K562 (cell line): ENCODE data around the gene AVPI1. TPM values are rescaled to one million over a fixed set of nuclear protein-coding genes. Genes with fewer than 3 reads are reported as not detected.

Experiments used
- ADNP ChIP-seq: fragments of 200-800 bp; sonication (Bioruptor generic); IDR thresholded peaks from 2 replicates; pipeline ENCODE4 v1.6.1; 2016; ENCODE audit warnings: missing genetic modification characterization, missing compliant biosample characterization
- CHD1 ChIP-seq: fragments of 200-600 bp; sonication (generic); IDR thresholded peaks from one replicate; pipeline ENCODE4 v1.6.1; 2012; ENCODE audit warnings: mild to moderate bottlenecking, moderate library complexity, low read length, inconsistent platforms
- ELF1 ChIP-seq: fragments of 200-800 bp; sonication (Bioruptor generic); IDR thresholded peaks from 2 replicates; pipeline ENCODE4 v1.6.1; 2016; ENCODE audit warnings: missing genetic modification characterization, missing compliant biosample characterization
- FOS ChIP-seq: IDR thresholded peaks from 3 replicates; pipeline ENCODE4 v1.6.1; 2011; ENCODE audit not compliant: insufficient read length; ENCODE audit errors: extremely low read depth
- FOXP1 ChIP-seq: sonication (generic); formaldehyde crosslinking; IDR thresholded peaks from 2 replicates; pipeline ENCODE4 v1.8.0; 2022; ENCODE audit warnings: mild to moderate bottlenecking, missing genetic modification reagents
- GABPB1 ChIP-seq: sonication (generic); formaldehyde crosslinking; IDR thresholded peaks from 2 replicates; pipeline ENCODE4 v1.8.0; 2022; ENCODE audit warnings: mild to moderate bottlenecking, missing genetic modification reagents
- HDGF ChIP-seq: fragments of 450-650 bp; IDR thresholded peaks from 2 replicates; pipeline ENCODE4 v1.6.1; 2016
- HEY1 ChIP-seq: fragments of 250-450 bp; sonication (Bioruptor Pico); IDR thresholded peaks from 2 replicates; pipeline ENCODE4 v1.5.0; 2020; ENCODE audit warnings: mild to moderate bottlenecking, moderate library complexity, borderline replicate concordance
- KAT8 ChIP-seq: fragments of 450-650 bp; IDR thresholded peaks from 2 replicates; pipeline ENCODE4 v1.6.1; 2016; ENCODE audit warnings: low read depth, mild to moderate bottlenecking
- KLF16 ChIP-seq: IDR thresholded peaks from 2 replicates; pipeline ENCODE4 v1.6.1; 2016; ENCODE audit warnings: antibody characterized with exemption
- NFXL1 ChIP-seq: fragments of 450-650 bp; formaldehyde crosslinking; IDR thresholded peaks from 2 replicates; pipeline ENCODE4 v1.4.0; 2021; ENCODE audit warnings: mild to moderate bottlenecking
- PRPF4 ChIP-seq: fragments of 200-400 bp; formaldehyde crosslinking; IDR thresholded peaks from one replicate; pipeline ENCODE4 v1.6.1; 2017; ENCODE audit warnings: low read length, low read depth, mild to moderate bottlenecking; ENCODE audit not compliant: insufficient read depth, poor library complexity, severe bottlenecking
- SOX6 ChIP-seq: fragments of 450-650 bp; IDR thresholded peaks from 2 replicates; pipeline ENCODE4 v1.6.1; 2014; ENCODE audit warnings: mild to moderate bottlenecking
- SRSF1 ChIP-seq: fragments of 200-400 bp; formaldehyde crosslinking; IDR thresholded peaks from 2 replicates; pipeline ENCODE4 v1.6.1; 2017; ENCODE audit warnings: mild to moderate bottlenecking, low read depth, low read length, moderate library complexity
- TCF7L2 ChIP-seq: fragments of 150-350 bp; IDR thresholded peaks from 2 replicates; pipeline ENCODE4 v1.6.1; 2016; ENCODE audit warnings: low read depth, mild to moderate bottlenecking, low read length, moderate library complexity
- TEAD1 ChIP-seq, 2 experiments: fragments of 450-650 bp in 1 of 2; sonication (generic) in 1 of 2; formaldehyde crosslinking; IDR thresholded peaks; 2 replicates each; pipeline versions ENCODE4 v1.4.0 to v1.8.0; 2020 to 2022; ENCODE audit warnings: mild to moderate bottlenecking in 2 of 2, missing genetic modification reagents in 1 of 2
- TGIF2 ChIP-seq: sonication (generic); formaldehyde crosslinking; IDR thresholded peaks from 2 replicates; pipeline ENCODE4 v1.8.1; 2022; ENCODE audit warnings: mild to moderate bottlenecking, missing genetic modification reagents, moderate library complexity
- U2AF1 ChIP-seq: fragments of 200-400 bp; formaldehyde crosslinking; optimal IDR thresholded peaks from 2 replicates; pipeline ENCODE3; 2017; ENCODE audit warnings: mild to moderate bottlenecking, low read depth, low read length, moderate library complexity
- ZBTB7A ChIP-seq: IDR thresholded peaks from 2 replicates; pipeline ENCODE4 v1.6.1; 2011; ENCODE audit warnings: low read depth, mild to moderate bottlenecking, low read length, moderate library complexity, borderline replicate concordance; ENCODE audit not compliant: control insufficient read depth
- ZNF134 ChIP-seq: fragments of 250-450 bp; sonication (Bioruptor Pico); conservative IDR thresholded peaks from 2 replicates; pipeline ENCODE4 v1.4.0; 2020
- ZNF239 ChIP-seq: fragments of 250-450 bp; sonication (Bioruptor Pico); IDR thresholded peaks from 2 replicates; pipeline ENCODE4 v1.4.0; 2020; ENCODE audit warnings: mild to moderate bottlenecking
- ZNF253 ChIP-seq: fragments of 250-450 bp; sonication (Bioruptor Pico); conservative IDR thresholded peaks from 2 replicates; pipeline ENCODE4 v1.6.1; 2021; ENCODE audit warnings: mild to moderate bottlenecking
- ZNF347 ChIP-seq: fragments of 450-650 bp; formaldehyde crosslinking; IDR thresholded peaks from 2 replicates; pipeline ENCODE4 v1.4.0; 2020; ENCODE audit warnings: low read depth, mild to moderate bottlenecking, moderate library complexity
- ZNF408 ChIP-seq: fragments of 250-450 bp; sonication (Bioruptor Pico); IDR thresholded peaks from 2 replicates; pipeline ENCODE4 v1.4.0; 2020; ENCODE audit warnings: low read depth, mild to moderate bottlenecking, moderate library complexity
- ZSCAN32 ChIP-seq: fragments of 450-650 bp; formaldehyde crosslinking; IDR thresholded peaks from 2 replicates; pipeline ENCODE4 v1.4.0; 2020; ENCODE audit warnings: mild to moderate bottlenecking, moderate library complexity
- polyA plus RNA-seq, 8 experiments: library from polyadenylated mRNA; depleted of rRNA in 4 of 8; stranded (reverse) in 5 of 8; unstranded in 3 of 8; fragments of >200 nt; fragmentation: Nextera tagmentation in 2 of 8; fragmentation: Illumina TruSeq in 1 of 8; extraction: Ambion mirVana in 2 of 8; extraction: Trizol in 1 of 8; gene quantifications; 2 replicates each; pipeline versions ENCODE4 v1.2.1 to v1.2.3, GENCODE V29; 2011 to 2014; ENCODE audit warnings: inconsistent platforms in 1 of 8, missing spikeins in 1 of 8
- total RNA-seq, 7 experiments: library from RNA; depleted of rRNA in 6 of 7; stranded (reverse); fragments of >200 nt in 6 of 7; fragmentation: Illumina TruSeq in 2 of 7; extraction: Trizol in 2 of 7; gene quantifications; 2 replicates each; pipeline versions ENCODE4 v1.2.1 to v1.2.3, GENCODE V29; 2011 to 2021; ENCODE audit warnings: low replicate concordance in 1 of 7
- TF ChIP-seq, protein P1 (sequence below): sonication (generic); formaldehyde crosslinking; IDR thresholded peaks from 2 replicates; pipeline ENCODE4 v1.8.0; 2022; ENCODE audit warnings: missing genetic modification reagents, mild to moderate bottlenecking, borderline replicate concordance
- TF ChIP-seq, protein P2 (sequence below), 3 experiments: IDR thresholded peaks in 2 of 3; conservative IDR thresholded peaks in 1 of 3; 2 replicates each; pipeline ENCODE4 v1.5.1; 2011 to 2012; ENCODE audit warnings: low read length in 3 of 3, mild to moderate bottlenecking in 3 of 3, control low read depth in 2 of 3, improper control_type of control experiment in 1 of 3, inconsistent platforms in 1 of 3, low read depth in 1 of 3, mixed read lengths in 1 of 3, moderate library complexity in 1 of 3; ENCODE audit not compliant: insufficient read depth in 2 of 3
- TF ChIP-seq, protein P3 (sequence below), 2 experiments: fragments of 200-800 bp in 1 of 2; sonication (Bioruptor generic) in 1 of 2; sonication (generic) in 1 of 2; formaldehyde crosslinking in 1 of 2; IDR thresholded peaks in 1 of 2; conservative IDR thresholded peaks in 1 of 2; 2 replicates each; pipeline versions ENCODE4 v1.5.0 to v1.6.1; 2016 to 2020; ENCODE audit warnings: missing compliant biosample characterization in 1 of 2, missing genetic modification characterization in 1 of 2, missing genetic modification reagents in 1 of 2

Gene AVPI1
- total and polyA plus RNA-seq, 9 of the 15 experiments (the other 6 are each of a cell fraction or from before 2014, with no cell fraction given), result 0.90 to 10.4 (median 7.4) TPM

DNA sequence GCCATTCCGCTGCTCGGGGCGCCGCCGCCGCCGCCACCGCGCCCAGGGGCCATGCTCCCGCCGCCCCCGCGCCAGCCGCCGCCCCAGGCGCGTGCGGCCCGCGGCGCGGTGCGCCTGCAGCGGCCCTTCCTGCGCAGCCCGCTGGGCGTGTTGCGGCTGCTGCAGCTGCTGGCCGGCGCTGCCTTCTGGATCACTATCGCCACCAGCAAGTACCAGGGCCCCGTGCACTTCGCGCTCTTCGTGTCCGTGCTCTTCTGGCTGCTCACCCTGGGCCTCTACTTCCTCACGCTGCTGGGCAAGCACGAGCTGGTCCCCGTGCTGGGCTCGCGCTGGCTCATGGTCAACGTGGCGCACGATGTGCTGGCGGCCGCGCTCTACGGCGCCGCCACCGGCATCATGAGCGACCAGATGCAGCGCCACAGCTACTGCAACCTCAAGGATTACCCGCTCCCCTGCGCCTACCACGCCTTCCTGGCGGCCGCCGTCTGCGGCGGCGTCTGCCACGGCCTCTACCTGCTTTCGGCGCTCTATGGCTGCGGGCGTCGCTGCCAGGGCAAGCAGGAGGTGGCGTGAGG is 26.9 kb upstream of the AVPI1 start (continued):
- no peak for TF ChIP-seq ZBTB7A
- TF ChIP-seq U2AF1, result no peak
- TF ChIP-seq SOX6, result no peak
- TF ChIP-seq KAT8, result no peak
- TF ChIP-seq ZNF347 (CRISPR knock-in tag), result no peak
- no peak for TF ChIP-seq HEY1
- no peak for TF ChIP-seq TGIF2
- no peak for TF ChIP-seq NFXL1 (CRISPR knock-in tag)
- no peak for TF ChIP-seq PRPF4
- no peak for TF ChIP-seq GABPB1 (CRISPR knock-in tag)
- peak; percentile 85 for TF ChIP-seq CHD1
- no peak for TF ChIP-seq SRSF1
- TF ChIP-seq FOS, result no peak
- no peak for TF ChIP-seq ZNF239
- no peak for TF ChIP-seq HDGF
- no peak for TF ChIP-seq ZNF408 (CRISPR knock-in tag)
- TF ChIP-seq, protein P1, sequence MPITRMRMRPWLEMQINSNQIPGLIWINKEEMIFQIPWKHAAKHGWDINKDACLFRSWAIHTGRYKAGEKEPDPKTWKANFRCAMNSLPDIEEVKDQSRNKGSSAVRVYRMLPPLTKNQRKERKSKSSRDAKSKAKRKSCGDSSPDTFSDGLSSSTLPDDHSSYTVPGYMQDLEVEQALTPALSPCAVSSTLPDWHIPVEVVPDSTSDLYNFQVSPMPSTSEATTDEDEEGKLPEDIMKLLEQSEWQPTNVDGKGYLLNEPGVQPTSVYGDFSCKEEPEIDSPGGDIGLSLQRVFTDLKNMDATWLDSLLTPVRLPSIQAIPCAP (CRISPR knock-in tag), result no peak
- TF ChIP-seq, protein P2, sequence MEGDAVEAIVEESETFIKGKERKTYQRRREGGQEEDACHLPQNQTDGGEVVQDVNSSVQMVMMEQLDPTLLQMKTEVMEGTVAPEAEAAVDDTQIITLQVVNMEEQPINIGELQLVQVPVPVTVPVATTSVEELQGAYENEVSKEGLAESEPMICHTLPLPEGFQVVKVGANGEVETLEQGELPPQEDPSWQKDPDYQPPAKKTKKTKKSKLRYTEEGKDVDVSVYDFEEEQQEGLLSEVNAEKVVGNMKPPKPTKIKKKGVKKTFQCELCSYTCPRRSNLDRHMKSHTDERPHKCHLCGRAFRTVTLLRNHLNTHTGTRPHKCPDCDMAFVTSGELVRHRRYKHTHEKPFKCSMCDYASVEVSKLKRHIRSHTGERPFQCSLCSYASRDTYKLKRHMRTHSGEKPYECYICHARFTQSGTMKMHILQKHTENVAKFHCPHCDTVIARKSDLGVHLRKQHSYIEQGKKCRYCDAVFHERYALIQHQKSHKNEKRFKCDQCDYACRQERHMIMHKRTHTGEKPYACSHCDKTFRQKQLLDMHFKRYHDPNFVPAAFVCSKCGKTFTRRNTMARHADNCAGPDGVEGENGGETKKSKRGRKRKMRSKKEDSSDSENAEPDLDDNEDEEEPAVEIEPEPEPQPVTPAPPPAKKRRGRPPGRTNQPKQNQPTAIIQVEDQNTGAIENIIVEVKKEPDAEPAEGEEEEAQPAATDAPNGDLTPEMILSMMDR (IDR thresholded peaks at IDR 0.05 in 2 of 3, conservative IDR thresholded peaks at IDR 0.05 in 1 of 3; ENCODE audit: insufficient read depth in 2 of 3, low read depth in 1 of 3, low read length in 3 of 3), result peak in 2 of 3 experiments; percentile 17 to 19; a peak in 1 of 6 replicates
- TF ChIP-seq, protein P3, sequence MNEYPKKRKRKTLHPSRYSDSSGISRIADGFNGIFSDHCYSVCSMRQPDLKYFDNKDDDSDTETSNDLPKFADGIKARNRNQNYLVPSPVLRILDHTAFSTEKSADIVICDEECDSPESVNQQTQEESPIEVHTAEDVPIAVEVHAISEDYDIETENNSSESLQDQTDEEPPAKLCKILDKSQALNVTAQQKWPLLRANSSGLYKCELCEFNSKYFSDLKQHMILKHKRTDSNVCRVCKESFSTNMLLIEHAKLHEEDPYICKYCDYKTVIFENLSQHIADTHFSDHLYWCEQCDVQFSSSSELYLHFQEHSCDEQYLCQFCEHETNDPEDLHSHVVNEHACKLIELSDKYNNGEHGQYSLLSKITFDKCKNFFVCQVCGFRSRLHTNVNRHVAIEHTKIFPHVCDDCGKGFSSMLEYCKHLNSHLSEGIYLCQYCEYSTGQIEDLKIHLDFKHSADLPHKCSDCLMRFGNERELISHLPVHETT (CRISPR knock-in tag; conservative IDR thresholded peaks at IDR 0.05 in 1 of 2, IDR thresholded peaks at IDR 0.05 in 1 of 2), result no peak
- TF ChIP-seq ZNF253 (CRISPR knock-in tag), result no peak
- TF ChIP-seq FOXP1 (CRISPR knock-in tag), result peak; percentile 45; the same call in 1 of the 2 replicates
- no peak for TF ChIP-seq ZNF134 (CRISPR knock-in tag)
- TF ChIP-seq KLF16, result no peak
- TF ChIP-seq TCF7L2, result no peak
- TF ChIP-seq ELF1 (tag), result no peak
- TF ChIP-seq ZSCAN32 (CRISPR knock-in tag), result no peak
- TF ChIP-seq TEAD1 (CRISPR knock-in tag; IDR thresholded peaks at IDR 0.05), result no peak
- no peak for TF ChIP-seq ADNP (tag)
